Prostate gland (tissue), 2 donors: ENCODE measurements around the gene RABAC1.

Source experiments
- POLR2AphosphoS5 ChIP-seq: sonication (generic); formaldehyde crosslinking; IDR thresholded peaks from one replicate; pipeline ENCODE4 v1.6.1; 2017; ENCODE audit warnings: antibody characterized with exemption
- TF ChIP-seq, protein P1 (sequence below), 4 experiments: fragments of 200-600 bp in 2 of 4; fragments of 450-650 bp in 2 of 4; sonication (generic) in 2 of 4; IDR thresholded peaks; 1 replicate in 3 of 4; 2 replicates in 1 of 4; pipeline ENCODE4 v1.5.1; 2016 to 2019; ENCODE audit warnings: antibody characterized with exemption in 4 of 4, mild to moderate bottlenecking in 2 of 4, moderate library complexity in 2 of 4

DNA sequence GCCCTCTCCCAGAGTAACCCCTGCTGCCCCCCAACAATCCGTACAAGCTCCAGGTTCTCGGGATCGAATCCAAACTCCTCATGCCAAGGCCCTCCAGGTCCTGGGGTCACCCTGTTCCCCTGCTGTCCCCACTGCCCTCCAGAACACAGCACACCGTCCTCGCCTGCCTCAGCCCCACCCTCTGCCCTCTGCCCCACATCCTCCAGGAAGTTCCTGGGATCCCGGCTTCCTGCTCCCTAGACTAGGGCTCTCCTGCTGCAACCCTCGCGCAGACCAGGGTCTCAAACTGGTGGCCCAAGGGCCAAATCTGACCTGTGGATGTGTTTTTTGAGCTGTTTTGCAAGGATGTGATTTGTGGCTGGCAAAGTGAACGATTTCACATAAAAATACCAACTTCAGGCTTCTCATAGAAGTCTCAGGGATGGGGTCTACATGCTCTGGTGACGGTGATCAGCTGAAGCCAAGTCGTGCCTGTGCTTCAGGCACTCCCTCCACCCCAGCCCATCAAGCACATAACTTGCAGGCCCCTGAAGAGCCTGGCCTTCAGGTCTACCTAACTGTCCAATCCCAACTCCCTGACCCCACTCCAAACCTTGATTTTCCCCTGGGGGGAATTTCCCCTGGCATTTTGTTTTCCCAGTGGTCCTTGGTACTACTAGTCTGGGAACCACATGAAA lies 1.8 kb downstream of the RABAC1 start:
- TF ChIP-seq POLR2AphosphoS5 = no peak
- TF ChIP-seq, protein P1, sequence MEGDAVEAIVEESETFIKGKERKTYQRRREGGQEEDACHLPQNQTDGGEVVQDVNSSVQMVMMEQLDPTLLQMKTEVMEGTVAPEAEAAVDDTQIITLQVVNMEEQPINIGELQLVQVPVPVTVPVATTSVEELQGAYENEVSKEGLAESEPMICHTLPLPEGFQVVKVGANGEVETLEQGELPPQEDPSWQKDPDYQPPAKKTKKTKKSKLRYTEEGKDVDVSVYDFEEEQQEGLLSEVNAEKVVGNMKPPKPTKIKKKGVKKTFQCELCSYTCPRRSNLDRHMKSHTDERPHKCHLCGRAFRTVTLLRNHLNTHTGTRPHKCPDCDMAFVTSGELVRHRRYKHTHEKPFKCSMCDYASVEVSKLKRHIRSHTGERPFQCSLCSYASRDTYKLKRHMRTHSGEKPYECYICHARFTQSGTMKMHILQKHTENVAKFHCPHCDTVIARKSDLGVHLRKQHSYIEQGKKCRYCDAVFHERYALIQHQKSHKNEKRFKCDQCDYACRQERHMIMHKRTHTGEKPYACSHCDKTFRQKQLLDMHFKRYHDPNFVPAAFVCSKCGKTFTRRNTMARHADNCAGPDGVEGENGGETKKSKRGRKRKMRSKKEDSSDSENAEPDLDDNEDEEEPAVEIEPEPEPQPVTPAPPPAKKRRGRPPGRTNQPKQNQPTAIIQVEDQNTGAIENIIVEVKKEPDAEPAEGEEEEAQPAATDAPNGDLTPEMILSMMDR (IDR thresholded peaks at IDR 0.05) = no peak
